Measurements from ENCODE around the gene C11orf65.

The C11orf65 gene

GRCh38 chr11:108467091-108467823 is at the start of gene C11orf65:
Gene C11orf65, minus strand, starts transcription at chr11:108467529. Its CDS starts 5,970 bp downstream, at chr11:108461559.
- Histone ChIP-seq H3K79me2 (ENCODE audit: low read length) (no peaks in the 10 kb centered on the region), H4K20me1 (ENCODE audit: insufficient read depth, low read length) (no peaks in the 10 kb centered on the region), H3K4me1 (ENCODE audit: low read length) (peaks cover 10% of the 10 kb centered on the region), H3K9ac (ENCODE audit: low read length) (peak within 1 kb of the TSS; percentile 85), H3K27ac (ENCODE audit: low read length) (peak within 1 kb of the TSS; percentile 95), H3K4me2 (ENCODE audit: low read depth, low read length) (peak within 1 kb of the TSS; percentile 56), H2AFZ (ENCODE audit: low read length) (peak within 1 kb of the TSS; percentile 83), H3K9me2 (replicated peaks; ENCODE audit: insufficient read depth, low read length) (no peaks in the 10 kb centered on the region), H3K9me3 (replicated peaks; ENCODE audit: insufficient read depth, low read length) (no peaks in the 10 kb centered on the region), H3K27me3 (replicated peaks; ENCODE audit: insufficient read depth, low read length) (no peaks in the 10 kb centered on the region), H3F3A (ENCODE audit: insufficient read depth, low read length) (peaks cover 12% of the 10 kb centered on the region), H3K36me3 (replicated peaks; ENCODE audit: insufficient read depth, low read length) (no peaks in the 10 kb centered on the region), H3K4me3 (ENCODE audit: low read length) (peak within 1 kb of the TSS; percentile 83)
- no peak for TF ChIP-seq EZH2 (optimal IDR thresholded peaks at IDR 0.05; ENCODE audit: low read depth, low read length)
- DNase-seq = peak; percentile 95

GRCh38 chr11:108516125-108516524 is 48.8 kb upstream of the C11orf65 start:
- H3F3A ChIP-seq (ENCODE audit: insufficient read depth, low read length) = no peaks in the 10 kb centered on the region
- no peaks in the 10 kb centered on the region for H3K4me1 ChIP-seq (ENCODE audit: low read length)
- no peaks in the 10 kb centered on the region for H3K27me3 ChIP-seq (replicated peaks; ENCODE audit: insufficient read depth, low read length)
- H3K36me3 ChIP-seq (replicated peaks; ENCODE audit: insufficient read depth, low read length) = no peaks in the 10 kb centered on the region
- no peak overlapping the region for H2AFZ ChIP-seq (ENCODE audit: low read length)
- H4K20me1 ChIP-seq (ENCODE audit: insufficient read depth, low read length) = no peaks in the 10 kb centered on the region
- H3K9ac ChIP-seq (ENCODE audit: low read length) = no peak overlapping the region
- H3K9me3 ChIP-seq (replicated peaks; ENCODE audit: insufficient read depth, low read length) = no peaks in the 10 kb centered on the region
- H3K4me2 ChIP-seq (ENCODE audit: low read depth, low read length) = no peak overlapping the region
- no peaks in the 10 kb centered on the region for H3K79me2 ChIP-seq (ENCODE audit: low read length)
- no peak overlapping the region for H3K4me3 ChIP-seq (ENCODE audit: low read length)
- no peak overlapping the region for H3K27ac ChIP-seq (ENCODE audit: low read length)
- no peaks in the 10 kb centered on the region for H3K9me2 ChIP-seq (replicated peaks; ENCODE audit: insufficient read depth, low read length)
- no peak for TF ChIP-seq EZH2 (optimal IDR thresholded peaks at IDR 0.05; ENCODE audit: low read depth, low read length)
- TF ChIP-seq CTCF (IDR thresholded peaks at IDR 0.05; ENCODE audit: low read length) = no peak
- no peak for TF ChIP-seq EZH2phosphoT487 (IDR thresholded peaks at IDR 0.05; ENCODE audit: low read length)
- no peak for DNase-seq

- no peaks in the 10 kb centered on the region for H3K4me1 ChIP-seq (ENCODE audit: low read length)
- H3K4me3 ChIP-seq (ENCODE audit: low read length) = no peak overlapping the region
- no peaks in the 10 kb centered on the region for H3K27me3 ChIP-seq (replicated peaks; ENCODE audit: insufficient read depth, low read length)
- H3K79me2 ChIP-seq (ENCODE audit: low read length) = no peaks in the 10 kb centered on the region
- no peaks in the 10 kb centered on the region for H3K9me2 ChIP-seq (replicated peaks; ENCODE audit: insufficient read depth, low read length)
- no peak overlapping the region for H2AFZ ChIP-seq (ENCODE audit: low read length)
- H3F3A ChIP-seq (ENCODE audit: insufficient read depth, low read length) = no peaks in the 10 kb centered on the region
- TF ChIP-seq CTCF (IDR thresholded peaks at IDR 0.05; ENCODE audit: low read length) (no peak), EZH2phosphoT487 (IDR thresholded peaks at IDR 0.05; ENCODE audit: low read length) (no peak), EZH2 (optimal IDR thresholded peaks at IDR 0.05; ENCODE audit: low read depth, low read length) (no peak)
- no peak overlapping the region for H3K9ac ChIP-seq (ENCODE audit: low read length)
- no peaks in the 10 kb centered on the region for H3K9me3 ChIP-seq (replicated peaks; ENCODE audit: insufficient read depth, low read length)
- H3K4me2 ChIP-seq (ENCODE audit: low read depth, low read length) = no peak overlapping the region
- no peak overlapping the region for H3K27ac ChIP-seq (ENCODE audit: low read length)
- H3K36me3 ChIP-seq (replicated peaks; ENCODE audit: insufficient read depth, low read length) = no peaks in the 10 kb centered on the region
- no peaks in the 10 kb centered on the region for H4K20me1 ChIP-seq (ENCODE audit: insufficient read depth, low read length)
- DNase-seq = no peak
These were observed 45.4 kb upstream of the C11orf65 start for GRCh38 chr11:108512708-108513107.

- H3K9me3 ChIP-seq (replicated peaks; ENCODE audit: insufficient read depth, low read length) = no peaks in the 10 kb centered on the region
- TF ChIP-seq EZH2phosphoT487 (IDR thresholded peaks at IDR 0.05; ENCODE audit: low read length) (no peak), CTCF (IDR thresholded peaks at IDR 0.05; ENCODE audit: low read length) (no peak), EZH2 (optimal IDR thresholded peaks at IDR 0.05; ENCODE audit: low read depth, low read length) (no peak)
- H3F3A ChIP-seq (ENCODE audit: insufficient read depth, low read length) = no peaks in the 10 kb centered on the region
- no peaks in the 10 kb centered on the region for H3K9me2 ChIP-seq (replicated peaks; ENCODE audit: insufficient read depth, low read length)
- no peak overlapping the region for H3K27ac ChIP-seq (ENCODE audit: low read length)
- no peak overlapping the region for H2AFZ ChIP-seq (ENCODE audit: low read length)
- H4K20me1 ChIP-seq (ENCODE audit: insufficient read depth, low read length) = no peaks in the 10 kb centered on the region
- no peaks in the 10 kb centered on the region for H3K79me2 ChIP-seq (ENCODE audit: low read length)
- no peak for DNase-seq
- no peaks in the 10 kb centered on the region for H3K4me1 ChIP-seq (ENCODE audit: low read length)
- no peak overlapping the region for H3K9ac ChIP-seq (ENCODE audit: low read length)
- H3K4me3 ChIP-seq (ENCODE audit: low read length) = no peak overlapping the region
- H3K4me2 ChIP-seq (ENCODE audit: low read depth, low read length) = no peak overlapping the region
- no peaks in the 10 kb centered on the region for H3K27me3 ChIP-seq (replicated peaks; ENCODE audit: insufficient read depth, low read length)
- H3K36me3 ChIP-seq (replicated peaks; ENCODE audit: insufficient read depth, low read length) = no peaks in the 10 kb centered on the region
These were observed 44.6 kb upstream of the C11orf65 start for GRCh38 chr11:108511851-108512474.
